HG03521 (cell line): ENCODE data around the gene PRG2.
"Not testable (repeated sequence)": the region's sequence is repeated elsewhere in the genome, so short reads cannot be mapped to it uniquely, and the experiment has no call there.

Experiments
- ATAC-seq: cut with Tn5 transposase; IDR thresholded peaks from one replicate; pipeline ENCODE4 v1.9.1; 2021; ENCODE audit warnings: mild to moderate bottlenecking, moderate library complexity; ENCODE audit not compliant: unreplicated experiment

The PRG2 gene

GRCh38 chr11:57370251-57370650 is 20.2 kb downstream of the PRG2 start:
- ATAC-seq, result no peak

- no peak for ATAC-seq
Observed at GRCh38 chr11:57368845-57369232, 21.6 kb downstream of the PRG2 start.

GRCh38 chr11:57368106-57368844 is 22.2 kb downstream of the PRG2 start:
- no peak for ATAC-seq

- no peak for ATAC-seq
Observed at GRCh38 chr11:57364851-57365660, 25.4 kb downstream of the PRG2 start.

- ATAC-seq, result no peak
Observed at GRCh38 chr11:57363131-57364080, 27.0 kb downstream of the PRG2 start.

GRCh38 chr11:57361926-57362325 is 28.5 kb downstream of the PRG2 start:
- no peak for ATAC-seq

GRCh38 chr11:57361420-57361819 is 29.0 kb downstream of the PRG2 start:
- not testable (repeated sequence) for ATAC-seq

- ATAC-seq, result no peak
Observed at GRCh38 chr11:57360991-57361390, 29.5 kb downstream of the PRG2 start.

- ATAC-seq, result no peak
Observed at GRCh38 chr11:57359896-57360690, 30.4 kb downstream of the PRG2 start.

- no peak for ATAC-seq
Observed at GRCh38 chr11:57359396-57359795, 31.1 kb downstream of the PRG2 start.

- ATAC-seq, result no peak
Observed at GRCh38 chr11:57358991-57359390, 31.5 kb downstream of the PRG2 start.

GRCh38 chr11:57358543-57358961 is 31.9 kb downstream of the PRG2 start:
- ATAC-seq, result no peak

- no peak for ATAC-seq
Observed at GRCh38 chr11:57357856-57358255, 32.6 kb downstream of the PRG2 start.

GRCh38 chr11:57357310-57357709 is 33.1 kb downstream of the PRG2 start:
- no peak for ATAC-seq

GRCh38 chr11:57356268-57356667 is 34.2 kb downstream of the PRG2 start:
- ATAC-seq, result no peak

- ATAC-seq, result no peak
Observed at GRCh38 chr11:57354699-57355098, 35.8 kb downstream of the PRG2 start.

GRCh38 chr11:57353852-57354251 is 36.6 kb downstream of the PRG2 start:
- ATAC-seq, result no peak

- no peak for ATAC-seq
Observed at GRCh38 chr11:57353446-57353845, 37.0 kb downstream of the PRG2 start.

- ATAC-seq, result no peak
Observed at GRCh38 chr11:57353036-57353435, 37.4 kb downstream of the PRG2 start.
